Measurements from ENCODE around the gene DCAF17.

The DCAF17 gene

DNA sequence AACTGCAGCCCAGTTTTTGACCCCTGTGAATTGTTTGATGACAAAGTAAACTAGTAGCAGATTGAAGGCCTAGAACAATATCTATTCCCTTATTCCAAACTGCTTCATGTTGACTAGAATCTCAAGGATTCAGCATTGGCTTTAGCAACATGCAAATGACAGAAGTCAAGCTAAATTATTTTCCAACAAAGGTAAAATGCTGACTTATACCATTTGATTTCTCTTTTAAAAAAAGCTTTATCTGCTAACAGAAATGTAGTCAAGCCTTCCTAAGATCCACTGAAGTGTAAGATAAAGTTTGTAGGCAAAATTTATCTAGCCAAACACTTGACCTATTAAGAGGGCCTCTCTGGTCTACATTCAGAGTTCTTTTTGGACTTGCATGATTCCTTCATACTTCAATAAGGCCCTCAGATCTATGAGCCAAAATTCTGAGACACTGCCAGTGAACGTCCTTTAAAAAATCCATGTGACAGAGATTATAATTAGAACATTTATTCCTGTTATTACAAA is 78.7 kb downstream of the DCAF17 start:
- TF ChIP-seq CTCF (IDR thresholded peaks at IDR 0.05) = no peak

- TF ChIP-seq CTCF (IDR thresholded peaks at IDR 0.05) = no peak
Measured at GRCh38 chr2:171513719-171514160, 79.7 kb downstream of the DCAF17 start.

DNA sequence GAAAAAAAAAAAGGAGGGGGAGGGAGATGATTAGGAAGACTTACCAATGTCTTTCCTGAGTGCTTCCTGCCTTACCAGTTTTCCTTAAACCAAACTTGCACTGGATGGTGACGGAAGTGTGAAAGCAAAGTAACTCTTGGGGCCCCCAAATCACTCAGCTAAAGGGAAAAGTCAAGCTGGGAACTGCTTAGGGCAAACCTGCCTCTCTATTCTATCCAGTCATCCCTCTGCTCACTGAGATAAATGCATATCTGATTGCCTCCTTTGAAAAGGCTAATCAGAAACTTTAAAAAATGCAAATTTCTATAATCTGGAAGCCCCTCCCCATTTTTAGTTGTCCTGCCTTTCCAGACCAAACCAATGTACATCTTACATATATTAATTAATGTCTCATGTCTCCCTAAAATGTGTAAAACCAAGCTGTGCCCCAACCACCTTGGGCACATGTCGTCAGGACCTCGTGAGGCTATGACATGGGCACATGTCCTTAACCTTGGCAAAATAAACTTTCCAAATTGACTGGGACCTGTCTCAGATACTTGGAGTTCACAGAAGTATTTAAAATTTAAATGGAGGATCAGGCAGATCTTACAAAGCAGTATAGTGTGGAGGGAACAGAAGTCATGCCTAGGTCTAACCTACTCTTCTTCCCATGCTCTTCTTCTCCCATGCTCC is 81.0 kb downstream of the DCAF17 start:
- no peak for TF ChIP-seq CTCF (IDR thresholded peaks at IDR 0.05)

DNA sequence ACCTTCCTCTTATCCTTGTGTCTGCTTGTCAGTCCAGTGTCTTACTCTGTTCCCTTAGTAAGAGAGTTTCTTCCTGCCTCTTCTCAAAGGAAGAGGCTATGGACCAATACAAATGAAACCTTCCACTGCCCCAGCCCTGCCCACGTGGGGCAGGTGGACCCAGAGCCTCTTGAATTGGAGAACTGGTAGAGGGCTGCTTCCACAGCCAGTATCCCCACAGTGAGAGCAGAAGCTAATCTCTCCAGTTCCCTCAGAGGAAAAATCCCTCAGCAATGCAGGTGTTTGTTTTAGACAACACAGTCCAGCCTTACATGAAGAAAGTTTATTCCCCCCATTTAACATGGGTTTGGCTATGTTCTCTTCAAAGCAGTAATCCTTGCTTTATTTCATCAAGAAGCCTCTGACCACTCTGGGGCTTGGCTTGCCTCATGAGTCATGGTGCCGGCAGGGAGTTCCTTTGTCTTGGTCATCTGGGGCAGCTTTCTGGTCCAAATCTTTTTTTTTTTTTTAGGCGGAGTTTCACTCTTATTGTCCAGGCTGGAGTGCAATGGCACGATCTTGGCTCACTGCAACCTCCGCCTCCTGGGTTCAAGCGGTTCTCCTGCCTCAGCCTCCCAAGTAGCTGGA is 81.8 kb downstream of the DCAF17 start:
- no peak for TF ChIP-seq CTCF (IDR thresholded peaks at IDR 0.05)

DNA sequence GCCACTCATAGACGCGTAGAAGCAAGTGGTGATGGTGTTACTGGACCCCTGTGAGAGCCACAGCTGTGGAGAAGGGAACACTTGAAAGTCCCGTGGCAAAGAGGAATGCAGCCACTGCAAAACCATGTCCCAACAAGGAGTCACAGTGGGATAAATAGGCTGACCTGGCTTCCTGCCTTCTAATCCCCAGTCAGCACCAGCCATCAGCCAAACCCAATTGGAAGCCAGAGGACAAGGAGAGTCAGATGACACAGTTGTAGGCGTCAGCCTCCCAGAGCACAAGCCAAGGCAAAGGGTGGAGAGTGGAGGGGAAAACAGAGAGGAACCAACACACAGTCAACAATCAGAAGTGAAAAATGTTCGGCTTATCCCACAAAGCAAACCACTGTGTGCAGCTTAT is 82.8 kb downstream of the DCAF17 start:
- TF ChIP-seq CTCF (IDR thresholded peaks at IDR 0.05) = no peak

GRCh38 chr2:171520471-171520870 is 86.4 kb downstream of the DCAF17 start:
- no peak for TF ChIP-seq CTCF (IDR thresholded peaks at IDR 0.05)

DNA sequence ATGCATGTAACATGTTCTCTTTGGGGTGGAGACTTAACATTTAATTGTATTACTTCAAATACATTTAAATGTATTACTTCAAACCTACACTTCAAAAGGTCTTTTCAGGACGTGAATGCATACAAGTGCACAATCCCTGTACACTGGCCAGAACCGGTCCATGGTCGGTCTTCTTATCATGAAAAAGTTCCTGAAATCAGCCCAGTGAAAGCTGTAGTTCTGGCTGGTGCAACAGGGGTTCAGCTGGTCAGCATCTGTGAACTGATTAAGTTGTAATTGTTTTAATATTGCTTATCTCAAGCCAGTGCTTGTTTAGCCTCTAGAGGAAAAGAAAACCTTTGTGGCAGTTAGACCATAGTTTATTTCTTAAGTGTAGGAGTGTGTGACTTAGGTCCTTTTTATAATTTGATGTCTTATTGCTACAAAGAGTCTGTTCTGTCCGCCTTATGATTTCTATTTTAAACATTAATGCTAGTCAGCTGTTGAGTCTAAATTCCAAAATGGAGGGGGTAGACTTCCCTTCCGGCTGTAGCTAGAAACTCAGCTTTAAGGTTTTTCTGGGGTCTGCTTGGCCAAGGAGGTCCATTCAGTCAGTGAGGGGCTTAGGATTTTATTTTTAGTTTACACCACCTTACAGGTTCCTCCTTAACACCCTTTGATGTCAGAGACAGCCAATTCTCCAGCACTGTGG is 87.5 kb downstream of the DCAF17 start:
- no peak for TF ChIP-seq CTCF (IDR thresholded peaks at IDR 0.05)

Measured in LNCAP (cell line).